GM19468 (cell line): ENCODE data around the gene HECTD1.
"Not testable (repeated sequence)": the region's sequence is repeated elsewhere in the genome, so short reads cannot be mapped to it uniquely, and the experiment has no call there.

Source experiments
- ATAC-seq: cut with Tn5 transposase; IDR thresholded peaks from one replicate; pipeline ENCODE4 v1.9.1; 2021; ENCODE audit warnings: mild to moderate bottlenecking, moderate library complexity, moderate number of reproducible peaks; ENCODE audit not compliant: unreplicated experiment; ENCODE audit errors: extremely low read depth

HECTD1 gene

DNA sequence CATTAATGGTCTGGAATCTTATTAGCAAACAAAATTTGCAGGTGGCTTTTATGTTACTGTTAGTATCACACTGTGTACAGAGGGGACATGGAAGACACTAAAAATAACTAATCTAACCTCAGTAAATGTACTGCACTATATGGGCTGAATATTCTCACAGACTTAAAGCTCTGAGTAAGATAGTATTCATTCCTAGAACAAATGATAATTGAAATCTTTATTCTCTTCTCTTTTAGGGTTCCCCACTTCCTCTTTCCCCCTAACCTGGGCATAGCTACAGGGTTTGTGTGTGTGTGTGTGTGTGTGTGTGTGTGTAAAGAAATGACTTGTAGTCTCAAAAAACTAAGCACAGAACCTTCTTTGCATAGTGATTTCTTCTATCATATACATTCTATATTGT, 21.4 kb upstream of the HECTD1 start:
- ATAC-seq, result peak; percentile 84

DNA sequence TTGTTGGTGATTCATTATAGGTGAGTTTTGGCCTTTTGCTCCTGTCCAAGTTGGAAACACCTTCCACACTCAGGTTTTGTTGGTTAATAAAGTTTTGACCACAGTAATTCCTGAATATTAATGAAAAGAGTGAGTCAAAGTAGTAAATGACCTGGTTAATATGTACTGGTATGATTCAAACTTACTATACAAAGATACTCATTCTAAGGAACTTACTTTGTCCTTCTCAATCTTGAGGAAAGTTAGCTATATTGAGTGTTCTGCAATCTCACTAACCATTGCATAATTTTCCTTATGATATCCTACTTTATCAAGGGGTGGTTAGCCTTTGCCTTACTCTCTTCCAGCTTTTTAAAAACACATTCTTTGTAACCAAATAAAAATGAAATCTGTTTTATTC, 20.9 kb upstream of the HECTD1 start:
- ATAC-seq, result no peak

DNA sequence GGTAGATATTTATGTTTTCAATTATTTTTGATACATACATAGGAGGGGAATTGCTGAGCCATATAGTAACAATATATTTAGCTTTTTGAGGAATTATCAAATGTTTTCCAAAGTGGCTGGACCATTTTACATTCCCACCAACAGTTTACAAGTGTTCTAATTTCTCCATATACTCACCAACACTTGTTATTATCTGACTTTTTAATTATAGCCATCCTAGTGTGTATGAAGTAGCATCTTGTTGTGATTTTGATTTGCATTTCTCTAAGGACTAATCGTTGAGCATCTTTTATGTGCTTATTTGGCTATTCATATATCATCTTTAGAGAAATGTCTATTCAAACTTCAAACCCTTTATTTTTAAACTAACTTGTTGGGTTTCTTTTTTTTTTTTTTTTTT, 17.2 kb upstream of the HECTD1 start:
- no peak for ATAC-seq

DNA sequence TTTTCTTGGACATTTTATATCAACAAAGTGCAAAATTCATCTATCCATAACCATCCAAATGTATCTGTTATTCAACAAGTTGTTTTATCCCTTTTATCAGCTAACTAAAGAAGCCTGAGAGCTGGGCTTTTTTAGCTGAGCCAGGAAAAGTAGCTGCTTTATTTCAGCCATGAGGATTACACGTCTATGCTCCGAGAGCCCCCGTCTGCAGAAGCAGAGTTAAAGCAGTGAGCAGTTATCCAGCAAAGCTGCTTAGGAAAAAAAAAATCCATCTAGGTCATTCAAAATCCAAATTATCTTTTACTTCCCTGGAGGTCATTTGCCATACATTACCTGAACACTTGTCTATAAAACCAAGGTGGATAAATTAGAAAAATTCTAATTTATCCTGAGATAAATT, 15.7 kb upstream of the HECTD1 start:
- ATAC-seq, result no peak

DNA sequence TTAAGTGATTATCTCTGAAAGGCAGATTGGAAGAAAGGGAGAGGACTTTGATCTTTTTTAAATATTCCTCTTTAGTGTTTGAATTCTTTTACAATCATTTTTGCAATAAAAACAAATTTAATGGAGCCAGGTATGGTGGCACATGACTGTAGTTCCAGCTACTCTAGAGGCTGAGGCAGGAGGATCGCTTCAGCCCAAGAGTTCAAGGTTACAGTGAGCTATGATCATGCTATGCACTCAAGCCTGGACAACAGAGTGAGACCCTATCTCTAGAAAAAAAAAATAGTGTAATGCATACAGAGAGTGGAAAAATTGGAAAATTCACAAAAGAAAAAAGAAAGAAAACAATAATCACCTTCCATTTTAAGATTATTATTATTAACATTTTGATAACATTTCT, 15.2 kb upstream of the HECTD1 start:
- ATAC-seq, result no peak

DNA sequence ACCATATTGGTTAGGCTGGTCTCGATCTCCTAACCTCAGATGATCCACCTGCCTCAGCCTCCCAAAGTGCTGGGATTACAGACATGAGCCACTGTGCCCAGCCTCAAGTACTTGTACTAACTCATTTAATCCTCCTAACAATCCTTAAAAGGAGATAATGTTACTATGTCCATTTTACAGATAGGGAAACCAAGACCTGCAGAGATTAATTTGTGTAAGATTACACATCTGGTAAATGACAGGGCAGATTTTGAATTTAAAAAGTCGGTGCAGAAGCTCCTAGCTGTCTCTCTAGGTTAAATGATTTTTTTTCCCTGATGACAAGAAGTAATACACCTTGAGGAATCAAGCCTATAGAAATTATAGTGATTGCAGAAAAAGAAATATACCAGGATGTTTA, 13.7 kb upstream of the HECTD1 start:
- ATAC-seq, result no peak

DNA sequence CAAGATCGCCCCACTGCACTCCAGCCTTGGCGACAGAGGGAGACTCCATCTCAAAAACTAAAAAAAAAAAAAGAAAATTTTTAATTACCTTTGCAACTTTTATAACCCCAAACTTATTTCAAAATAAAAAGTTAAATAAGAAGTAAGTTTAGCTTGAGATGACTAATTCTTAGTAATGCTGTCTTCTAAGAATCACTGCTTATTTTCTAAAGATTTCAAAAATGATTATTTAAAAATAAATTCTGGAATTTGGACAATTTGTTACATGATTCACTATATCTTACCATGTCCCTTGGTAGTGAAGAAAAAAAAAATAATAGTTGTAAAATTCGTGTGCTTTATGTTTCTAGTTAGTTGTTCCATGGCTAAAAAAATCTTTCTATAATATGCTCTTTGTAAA, 11.6 kb upstream of the HECTD1 start:
- ATAC-seq, result no peak

DNA sequence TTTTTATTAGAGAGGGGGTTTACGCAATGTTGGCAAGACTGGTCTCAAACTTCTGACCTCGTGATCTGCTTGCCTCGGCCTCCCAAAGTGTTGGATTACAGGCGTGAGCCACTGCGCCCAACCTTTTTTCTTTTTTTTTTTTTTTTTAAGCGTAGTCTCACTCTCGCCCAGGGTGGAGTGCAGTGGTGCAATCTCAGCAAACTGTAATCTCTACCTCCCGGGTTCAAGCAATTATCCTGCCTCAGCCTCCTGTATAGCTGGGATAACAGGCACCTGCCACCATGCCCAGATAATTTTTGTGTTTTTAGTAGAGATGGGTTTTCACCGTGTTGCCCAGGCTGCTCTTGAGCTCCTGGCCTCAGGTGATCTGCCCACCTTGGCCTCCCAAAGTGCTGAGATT, 8.8 kb upstream of the HECTD1 start:
- ATAC-seq, result no peak

DNA sequence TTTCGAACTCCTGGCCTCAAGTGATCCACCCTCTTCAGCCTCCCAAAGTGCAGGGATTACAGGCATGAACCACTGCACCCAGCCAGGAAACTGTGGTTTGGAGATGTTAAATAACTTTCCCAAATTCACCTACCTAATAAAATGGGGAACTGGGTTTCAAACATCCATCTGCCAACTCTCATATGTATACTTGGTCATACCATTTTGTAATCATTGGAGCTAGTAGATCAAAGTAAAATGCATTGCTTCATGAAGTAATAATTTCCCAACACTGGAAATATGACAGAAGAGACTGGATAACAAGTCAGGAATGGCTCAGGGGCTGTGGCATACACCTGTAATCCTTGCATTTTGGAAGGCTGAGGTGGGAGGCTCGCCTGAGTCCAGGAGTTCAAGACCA, 5.3 kb upstream of the HECTD1 start:
- ATAC-seq, result no peak

DNA sequence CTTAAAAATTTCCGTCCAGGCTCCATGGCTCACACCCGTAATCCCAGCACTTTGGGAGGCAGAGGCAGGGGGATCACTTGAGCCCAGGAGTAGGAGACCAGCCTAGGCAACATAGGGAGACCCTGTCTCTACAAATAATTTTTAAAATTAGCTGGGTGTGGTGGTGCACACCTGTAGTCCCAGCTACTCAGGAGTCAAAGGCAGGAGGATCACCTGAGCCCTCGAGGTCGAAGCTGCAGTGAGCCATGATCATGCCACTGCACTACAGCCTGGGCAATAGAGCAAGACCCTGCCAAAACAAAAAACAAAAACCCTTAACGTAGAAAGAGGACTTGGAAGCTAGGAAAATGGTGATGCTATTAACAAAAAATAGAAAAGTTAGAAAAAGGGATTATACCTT, 2.0 kb upstream of the HECTD1 start:
- no peak for ATAC-seq

DNA sequence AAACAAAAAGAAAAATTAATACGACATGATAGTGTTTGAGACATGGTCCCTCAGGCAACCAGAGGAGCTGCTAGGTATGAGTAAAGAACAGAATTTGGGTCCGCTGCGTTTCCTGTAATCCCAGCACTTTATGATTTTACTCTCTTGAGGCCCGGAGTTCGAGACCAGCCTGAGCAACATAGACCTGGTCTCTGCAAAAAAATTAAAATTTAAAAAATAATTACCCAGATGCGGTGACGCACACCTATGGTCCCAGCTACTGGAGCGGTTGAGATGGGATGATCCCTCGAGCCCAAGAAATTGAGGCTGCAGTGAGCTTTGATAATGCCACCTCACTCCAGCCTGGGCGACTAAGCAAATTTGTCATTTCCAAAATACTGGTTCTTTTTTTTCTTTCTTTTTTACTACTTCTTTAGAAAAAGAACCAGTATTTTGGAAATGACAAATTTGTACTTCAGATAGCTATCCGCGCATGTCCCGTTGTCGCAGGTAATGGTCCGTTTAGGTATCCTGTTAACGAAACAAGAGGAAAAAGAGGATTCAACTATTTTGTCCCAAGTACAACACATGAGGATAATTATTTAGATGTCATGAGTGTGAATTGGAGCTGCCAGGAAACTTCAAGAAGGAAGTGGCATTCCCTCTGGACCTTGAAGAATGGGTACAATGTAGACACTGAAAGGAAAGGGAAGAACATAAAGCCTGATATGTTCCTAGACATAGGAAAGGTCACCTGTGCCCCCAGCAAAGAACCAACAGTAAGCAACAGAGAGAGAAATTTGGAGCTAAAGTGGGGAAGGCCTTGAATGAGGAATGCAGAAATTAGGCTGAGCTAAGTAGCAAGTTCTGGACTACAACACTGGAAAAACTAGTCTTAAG, 1.2 kb upstream of the HECTD1 start:
- ATAC-seq, result no peak

DNA sequence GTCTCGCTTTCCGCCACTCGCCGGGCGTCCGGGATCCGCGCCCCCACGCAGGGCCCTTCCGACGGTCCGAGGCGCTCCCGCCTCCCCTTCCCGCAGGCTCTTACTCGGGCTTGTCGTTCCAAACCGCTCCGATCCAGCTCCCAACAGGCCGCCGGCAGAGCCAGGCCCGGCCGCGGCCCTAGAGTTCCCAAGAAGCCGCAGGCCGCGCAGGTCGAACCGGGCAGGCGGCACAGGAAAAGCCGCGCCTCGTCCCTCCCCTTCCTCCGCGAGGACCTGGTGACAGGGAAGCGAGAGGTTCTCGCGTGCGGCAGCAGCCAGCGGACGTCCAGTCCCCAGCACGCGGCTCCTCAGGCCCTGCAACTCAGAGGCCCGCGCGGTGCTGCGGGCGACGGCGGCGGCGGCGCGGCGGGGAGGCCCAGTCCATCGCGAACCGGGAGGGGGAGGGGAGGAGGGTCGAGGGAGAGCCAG, 272 bp downstream of the HECTD1 start:
- ATAC-seq, result peak; percentile 11

DNA sequence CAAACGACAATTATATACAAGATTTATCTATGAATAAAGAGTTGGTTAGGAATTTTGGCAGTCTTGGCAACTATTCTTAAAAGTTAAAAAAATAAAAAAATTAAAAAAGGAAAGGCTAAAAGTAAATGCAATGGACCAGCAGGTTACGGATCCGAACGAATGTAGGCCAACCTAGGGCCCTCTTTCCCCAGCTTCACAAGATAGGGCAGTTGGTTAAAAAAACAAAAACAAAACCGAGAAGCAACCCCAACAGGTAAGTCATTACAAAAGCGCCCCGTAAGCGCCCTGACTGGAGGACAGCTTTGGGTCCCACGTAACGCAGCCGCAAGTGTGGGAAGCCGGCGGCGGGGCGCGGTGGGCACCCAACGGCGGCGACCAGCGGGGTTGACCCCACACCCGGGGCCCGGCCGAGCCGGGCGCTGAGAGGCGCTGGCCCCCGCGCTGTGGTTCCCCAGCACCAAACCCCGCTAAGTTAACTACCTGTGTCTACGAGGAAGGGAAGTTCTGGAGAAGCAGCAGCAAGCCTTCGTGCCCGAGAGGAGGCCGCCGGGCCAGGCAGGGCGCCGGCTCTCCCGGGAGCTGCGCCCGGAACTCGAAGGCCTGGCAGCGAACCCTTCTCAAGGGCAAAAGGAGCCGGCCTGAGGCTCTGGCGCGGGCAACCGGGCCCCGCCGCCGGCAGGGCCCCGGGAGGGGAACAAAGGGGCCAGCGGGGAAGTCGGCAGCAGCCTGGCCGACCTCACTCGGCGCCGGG, 882 bp downstream of the HECTD1 start:
- no peak for ATAC-seq

DNA sequence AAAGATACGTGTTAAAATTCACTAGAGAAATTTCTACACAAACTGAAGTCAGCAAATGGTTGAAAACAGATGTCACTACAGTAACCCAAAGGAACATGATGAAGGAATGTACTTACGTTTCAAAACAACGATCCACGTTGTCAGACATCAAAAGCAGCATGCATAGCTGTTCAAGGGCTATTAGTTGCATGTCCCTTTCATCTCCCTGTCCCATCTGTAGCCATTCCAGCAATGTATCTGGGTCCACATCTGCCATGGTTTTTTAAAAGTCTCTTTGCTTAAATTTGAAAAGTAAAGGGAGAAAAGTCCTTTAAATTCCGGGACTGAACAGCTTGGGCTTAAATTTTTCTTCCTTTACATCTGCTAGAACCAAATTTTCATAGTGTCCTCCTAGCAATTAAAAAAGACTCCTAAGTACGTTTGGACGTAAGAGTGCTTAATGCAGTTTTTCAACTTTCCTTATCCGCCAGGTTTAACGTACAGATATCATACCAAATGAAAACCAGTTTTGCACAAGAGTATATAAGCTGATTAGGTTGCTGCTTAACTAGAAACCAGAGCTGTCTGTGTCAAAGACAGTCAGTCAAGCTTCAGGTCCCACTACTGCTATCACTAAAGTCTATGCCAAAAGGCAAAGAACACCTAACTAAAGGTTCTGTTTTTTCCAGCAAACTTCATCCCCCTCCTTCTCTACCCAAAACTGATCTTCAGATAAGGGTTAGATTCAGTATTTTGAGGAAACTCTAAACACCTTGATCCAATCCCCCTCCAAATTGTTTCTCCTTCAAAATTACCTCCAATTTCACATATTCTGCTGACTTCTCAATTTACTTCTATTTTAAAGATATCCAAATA, 1.7 kb downstream of the HECTD1 start:
- ATAC-seq, result no peak

DNA sequence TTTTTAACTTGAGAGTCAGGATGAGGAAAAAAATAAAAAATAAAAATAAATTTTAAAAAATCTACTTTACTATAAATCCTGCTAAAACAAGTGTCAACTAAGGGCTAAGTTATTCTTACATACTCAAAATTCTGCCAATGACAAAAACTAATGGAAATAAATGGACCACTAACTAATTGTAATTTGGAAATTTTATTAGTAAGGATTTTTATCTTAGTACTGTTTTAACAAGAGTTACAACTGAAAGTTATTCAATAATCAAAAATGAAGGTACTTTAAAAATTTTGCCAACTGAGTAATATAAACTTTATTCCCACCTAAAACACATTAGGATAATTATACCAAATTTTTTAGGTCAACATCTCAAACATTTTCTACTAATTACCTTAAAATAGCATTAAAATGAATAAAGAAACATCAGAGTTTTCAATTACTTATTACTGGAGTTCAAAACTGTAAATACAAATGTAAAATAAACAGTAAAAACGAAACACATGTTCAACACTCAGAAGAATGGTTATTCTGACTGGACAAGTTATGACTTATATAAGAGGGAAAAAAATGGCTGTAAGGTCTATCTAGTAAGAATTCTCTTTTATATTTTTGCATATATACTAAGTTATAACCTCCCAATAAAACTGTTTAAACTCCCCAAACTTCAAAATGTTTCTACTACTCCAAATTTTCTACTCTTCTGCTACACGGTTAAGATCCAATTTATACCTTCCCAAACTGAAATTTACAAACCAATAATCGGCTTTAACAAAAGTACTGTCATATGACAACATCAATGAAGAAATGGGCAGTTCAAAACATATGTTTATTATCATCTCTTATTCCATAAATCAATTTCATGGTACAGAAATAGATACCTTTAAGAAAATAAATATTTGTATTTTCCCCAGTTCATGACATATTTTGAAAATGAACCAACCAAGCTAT, 2.7 kb downstream of the HECTD1 start:
- ATAC-seq, result no peak

DNA sequence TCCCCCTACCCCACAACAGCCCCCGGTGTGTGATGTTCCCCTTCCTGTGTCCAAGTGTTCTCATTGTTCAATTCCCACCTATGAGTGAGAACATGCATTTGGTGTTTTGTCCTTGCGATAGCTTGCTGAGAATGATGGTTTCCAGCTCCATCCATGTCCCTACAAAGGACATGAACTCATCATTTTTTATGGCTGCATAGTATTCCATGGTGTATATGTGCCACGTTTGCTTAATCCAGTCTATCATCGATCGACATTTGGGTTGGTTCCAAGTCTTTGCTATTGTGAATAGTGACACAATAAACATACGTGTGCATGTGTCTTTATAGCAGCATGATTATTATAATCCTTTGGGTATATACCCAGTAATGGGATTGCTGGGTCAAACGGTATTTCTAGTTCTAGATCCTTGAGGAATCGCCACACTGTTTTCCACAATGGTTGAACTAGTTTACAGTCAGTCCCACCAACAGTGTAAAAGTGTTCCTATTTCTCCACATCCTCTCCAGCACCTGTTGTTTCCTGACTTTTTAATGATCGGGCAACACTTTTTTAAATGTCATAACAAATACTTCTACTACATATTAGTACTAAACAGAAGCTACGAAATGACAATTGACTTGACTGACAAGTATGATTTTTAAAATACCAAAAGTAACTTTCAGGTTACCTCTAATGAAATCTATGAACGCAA, 3.5 kb downstream of the HECTD1 start:
- ATAC-seq, result not testable (repeated sequence)

DNA sequence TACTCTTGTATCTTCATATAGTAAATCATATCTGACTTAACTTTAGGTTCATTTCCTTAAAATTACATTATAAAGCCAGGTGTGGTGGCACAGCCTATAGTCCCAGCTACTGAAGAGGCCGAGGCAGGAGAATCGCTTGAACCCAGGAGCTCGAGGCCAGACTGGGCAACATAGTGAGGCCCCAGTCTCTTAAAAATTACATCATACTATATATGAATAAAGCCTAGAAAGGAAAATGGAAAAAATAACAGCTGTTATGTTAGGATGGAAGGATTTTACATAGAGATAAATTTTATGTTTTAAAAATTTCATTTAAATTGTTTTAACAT, 4.2 kb downstream of the HECTD1 start:
- ATAC-seq, result no peak

DNA sequence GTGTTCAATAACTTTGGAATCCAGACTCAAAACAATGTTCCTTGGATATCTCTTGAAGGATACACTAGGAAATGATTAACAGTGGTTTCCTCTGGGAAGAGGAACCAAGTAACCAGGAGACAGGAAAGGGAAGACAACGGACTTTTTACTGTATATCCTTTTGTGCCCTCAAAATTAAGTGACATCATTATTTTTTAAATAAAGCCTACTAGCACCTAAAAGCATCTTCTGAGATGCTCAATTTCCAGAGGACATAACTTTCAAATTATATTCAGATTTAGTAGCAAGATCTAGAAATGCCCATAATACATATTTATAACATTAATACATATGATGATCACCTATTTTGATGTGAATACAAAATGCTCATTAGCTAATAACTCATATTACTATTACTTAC, 6.5 kb downstream of the HECTD1 start:
- no peak for ATAC-seq

DNA sequence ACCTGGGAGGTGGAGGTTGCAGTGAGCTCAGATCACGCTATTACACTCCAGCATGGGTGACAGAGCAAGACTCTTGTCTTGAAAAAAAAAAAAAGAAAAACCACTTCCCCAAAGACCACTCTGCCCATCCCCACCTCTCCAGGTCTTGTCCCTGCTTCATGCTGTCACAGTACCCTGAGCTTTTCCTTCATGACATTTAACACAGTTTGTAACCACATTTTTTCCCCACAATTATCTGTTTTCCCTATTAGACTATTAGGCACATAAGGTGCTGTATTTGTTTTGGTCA, 6.9 kb downstream of the HECTD1 start:
- no peak for ATAC-seq
